HUES48 (cell line): ENCODE data around the gene PLA2G6.
A peak's percentile ranks its signal among the peaks of the same experiment; 100 is the strongest.

Source experiments
- H3K27ac ChIP-seq: one replicate; pipeline ENCODE4 v1.7.0; 2013; ENCODE audit warnings: low read depth, low read length, inconsistent platforms
- H3K27me3 ChIP-seq: 2 replicates; pipeline ENCODE4 v1.6.1; 2013; ENCODE audit warnings: mild to moderate bottlenecking, low read length; ENCODE audit not compliant: control insufficient read depth, insufficient read depth
- H3K36me3 ChIP-seq: 2 replicates; pipeline ENCODE4 v1.6.1; 2013; ENCODE audit warnings: low read length; ENCODE audit not compliant: control insufficient read depth, insufficient read depth
- H3K4me1 ChIP-seq: 2 replicates; pipeline ENCODE4 v1.6.1; 2013; ENCODE audit warnings: mild to moderate bottlenecking, low read length; ENCODE audit not compliant: control insufficient read depth, insufficient read depth
- H3K4me3 ChIP-seq: 2 replicates; pipeline ENCODE4 v1.5.1; 2013; ENCODE audit warnings: mild to moderate bottlenecking, low read depth, low read length
- H3K9ac ChIP-seq: 2 replicates; pipeline ENCODE4 v1.6.1; 2013; ENCODE audit warnings: mild to moderate bottlenecking, low read depth, low read length, moderate library complexity
- H3K9me3 ChIP-seq: 2 replicates; pipeline ENCODE4 v1.6.1; 2013; ENCODE audit warnings: low read length; ENCODE audit not compliant: control insufficient read depth, insufficient read depth

The PLA2G6 gene

DNA sequence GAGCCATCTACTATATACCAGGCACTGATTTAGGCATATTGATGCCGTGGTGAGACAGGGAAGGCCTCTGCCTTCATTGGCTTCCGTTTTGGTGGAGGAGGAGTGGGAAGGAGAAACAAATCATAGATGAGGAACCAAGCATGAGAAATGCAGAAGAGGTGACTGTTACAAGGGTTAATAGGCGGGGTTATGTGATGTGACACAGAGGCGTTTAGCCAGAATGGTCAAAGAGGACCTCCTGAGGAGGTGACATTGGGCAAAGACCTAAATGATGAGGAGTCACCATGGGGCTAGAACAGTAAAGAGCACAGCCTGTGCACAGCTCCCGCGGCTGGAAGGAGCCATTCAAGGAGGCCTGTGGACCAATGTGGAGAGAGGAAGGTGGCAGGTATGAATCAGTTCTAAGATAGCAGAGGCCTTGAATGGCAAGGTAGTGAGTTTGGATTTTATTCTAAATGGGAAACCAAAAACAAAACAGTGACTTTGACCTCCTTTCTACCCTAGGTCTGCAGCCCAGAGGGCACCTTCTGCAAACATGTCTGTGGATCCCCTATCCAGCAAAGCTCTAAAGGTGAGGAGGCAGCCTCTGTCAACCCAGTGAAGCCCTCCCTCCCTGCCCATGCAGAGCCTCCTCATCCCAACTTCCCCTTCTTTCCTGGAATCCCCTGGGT, 31.8 kb upstream of the PLA2G6 start:
- Histone ChIP-seq H3K9ac (no peak overlapping the region), H3K9me3 (no peaks in the 10 kb centered on the region), H3K4me3 (no peak overlapping the region), H3K36me3 (no peaks in the 10 kb centered on the region), H3K27me3 (peaks cover 16% of the 10 kb centered on the region), H3K27ac (no peak overlapping the region), H3K4me1 (peaks cover 7% of the 10 kb centered on the region)

DNA sequence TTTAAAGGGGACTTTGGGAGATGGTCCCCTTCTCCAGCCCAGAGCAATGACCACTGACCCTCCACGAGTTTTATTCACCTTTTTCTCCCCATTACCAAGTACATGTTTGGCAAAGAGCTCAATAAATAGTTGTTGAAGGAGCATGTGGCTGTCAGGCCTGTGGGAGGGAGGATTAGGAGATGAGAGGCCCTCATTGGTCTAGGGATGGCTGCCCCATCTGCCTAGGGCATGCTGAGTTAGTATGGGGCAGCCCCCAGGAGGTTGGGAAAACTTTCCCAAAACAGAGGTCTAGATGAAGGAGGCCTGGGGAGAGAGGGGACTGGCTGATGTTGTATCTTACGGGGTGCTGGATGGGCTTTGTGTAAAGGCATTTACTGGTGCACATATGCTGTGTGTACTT, 30.8 kb upstream of the PLA2G6 start:
- Histone ChIP-seq H3K9me3 (no peaks in the 10 kb centered on the region), H3K36me3 (no peaks in the 10 kb centered on the region), H3K4me1 (no peaks in the 10 kb centered on the region), H3K27ac (no peak overlapping the region), H3K27me3 (peaks cover 16% of the 10 kb centered on the region), H3K9ac (no peak overlapping the region), H3K4me3 (no peak overlapping the region)

DNA sequence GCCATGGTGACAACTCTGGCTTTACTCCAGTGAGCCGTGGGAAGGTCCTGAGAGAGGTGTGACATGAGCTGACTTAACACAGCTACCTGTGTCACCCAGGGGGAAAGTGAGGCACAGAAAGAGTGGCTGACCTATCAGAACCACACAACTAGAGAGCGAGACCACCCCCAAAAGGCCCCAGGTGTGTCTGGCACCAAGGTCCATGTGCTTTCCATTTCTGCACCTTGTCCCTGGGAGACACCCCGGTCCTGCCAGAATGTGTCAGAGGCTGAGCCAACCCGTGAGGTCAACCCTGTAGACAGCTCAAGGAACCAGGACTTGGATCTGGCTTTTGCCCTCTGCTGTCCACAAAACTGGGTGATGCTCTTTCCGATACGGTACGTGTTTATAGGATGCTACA, 29.9 kb upstream of the PLA2G6 start:
- H3K27ac ChIP-seq = no peak overlapping the region
- no peaks in the 10 kb centered on the region for H3K9me3 ChIP-seq
- H3K4me1 ChIP-seq = no peaks in the 10 kb centered on the region
- no peak overlapping the region for H3K4me3 ChIP-seq
- no peak overlapping the region for H3K9ac ChIP-seq
- peaks cover 16% of the 10 kb centered on the region for H3K27me3 ChIP-seq
- no peaks in the 10 kb centered on the region for H3K36me3 ChIP-seq

- no peak overlapping the region for H3K4me3 ChIP-seq
- no peak overlapping the region for H3K27ac ChIP-seq
- H3K36me3 ChIP-seq = no peaks in the 10 kb centered on the region
These were observed 26.9 kb upstream of the PLA2G6 start for GRCh38 chr22:38208551-38208968.

DNA sequence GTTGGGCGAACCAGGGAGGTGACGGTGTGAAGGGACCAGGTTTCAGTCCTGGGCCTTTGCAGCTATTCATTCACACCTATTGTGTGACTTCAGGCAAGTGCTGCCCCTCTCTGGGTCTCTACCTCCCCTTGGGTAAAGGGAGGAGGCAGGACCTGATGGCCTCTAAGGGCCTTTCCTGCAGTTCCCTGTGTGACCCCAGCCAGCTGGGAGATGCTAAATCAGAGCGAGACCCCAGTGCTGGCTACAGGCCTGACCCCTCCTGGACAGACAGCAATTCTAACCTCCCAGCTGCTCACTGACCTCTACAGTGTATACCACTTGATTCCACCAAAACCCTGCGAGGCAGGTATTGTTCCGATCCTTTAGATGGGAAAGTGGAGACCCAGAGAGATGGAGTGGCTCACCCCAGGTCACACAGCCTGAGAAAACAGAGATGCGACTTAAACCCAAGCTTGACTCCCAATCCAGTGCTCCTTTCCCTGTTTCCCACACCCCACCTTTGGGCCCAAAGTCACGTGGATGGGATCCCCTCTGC, 26.3 kb upstream of the PLA2G6 start:
- Histone ChIP-seq H3K36me3 (no peaks in the 10 kb centered on the region), H3K27me3 (peaks cover 14% of the 10 kb centered on the region), H3K9ac (no peak overlapping the region), H3K9me3 (no peaks in the 10 kb centered on the region), H3K4me3 (no peak overlapping the region), H3K4me1 (no peaks in the 10 kb centered on the region; the same call in 1 of the 2 replicates), H3K27ac (no peak overlapping the region)

More at GRCh38 chr22:38208551-38208968, 26.9 kb upstream of the PLA2G6 start:
- peaks cover 15% of the 10 kb centered on the region for H3K27me3 ChIP-seq
- H3K9me3 ChIP-seq = no peaks in the 10 kb centered on the region
- H3K9ac ChIP-seq = no peak overlapping the region
- no peaks in the 10 kb centered on the region; the same call in 1 of the 2 replicates for H3K4me1 ChIP-seq

DNA sequence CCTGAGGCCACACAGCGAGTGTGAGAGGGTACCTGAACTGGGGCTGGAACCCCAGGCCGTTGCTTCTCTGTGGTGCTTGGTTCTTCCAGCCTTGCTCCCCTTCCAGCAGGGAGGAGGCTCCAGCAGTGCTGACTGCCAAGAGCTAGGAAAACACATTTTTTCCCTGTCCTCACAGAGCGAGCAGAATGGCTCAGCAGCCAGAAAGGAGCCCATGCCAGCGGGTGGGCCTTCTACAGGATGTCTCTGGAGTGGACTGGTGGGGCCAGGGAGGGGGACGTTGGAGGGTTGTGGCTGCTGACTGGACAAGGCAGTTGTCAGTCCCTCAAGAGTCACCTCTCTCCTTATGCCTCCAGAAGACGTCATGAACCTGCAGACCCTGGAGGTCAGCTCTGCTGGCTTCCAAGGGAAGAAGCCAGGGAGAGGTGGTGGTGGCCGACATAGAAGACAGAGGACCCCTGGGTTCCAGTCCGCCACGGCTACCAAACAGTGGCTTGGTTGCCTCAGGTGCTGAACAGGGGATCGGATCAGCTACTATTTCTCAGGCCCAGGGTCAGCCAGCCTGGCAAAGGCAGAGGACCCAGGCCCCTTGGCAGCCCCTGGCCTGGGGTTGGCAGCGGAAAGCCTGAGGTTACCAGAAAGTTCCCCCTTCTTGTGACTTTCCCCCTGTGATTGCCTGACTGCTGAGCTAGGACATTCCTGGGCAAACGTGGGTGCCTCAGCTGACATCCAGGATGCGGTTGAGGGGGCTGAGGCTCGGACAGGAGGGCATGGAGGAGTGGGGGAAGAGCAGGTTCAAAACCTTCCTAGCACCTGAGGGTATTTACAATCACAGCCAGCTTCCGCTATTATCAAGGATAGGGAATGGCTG, 23.9 kb upstream of the PLA2G6 start:
- Histone ChIP-seq H3K9ac (no peak overlapping the region), H3K4me1 (peaks cover 4% of the 10 kb centered on the region; the same call in 1 of the 2 replicates), H3K4me3 (no peak overlapping the region), H3K9me3 (no peaks in the 10 kb centered on the region), H3K27me3 (peaks cover 28% of the 10 kb centered on the region), H3K27ac (no peak overlapping the region), H3K36me3 (no peaks in the 10 kb centered on the region)

DNA sequence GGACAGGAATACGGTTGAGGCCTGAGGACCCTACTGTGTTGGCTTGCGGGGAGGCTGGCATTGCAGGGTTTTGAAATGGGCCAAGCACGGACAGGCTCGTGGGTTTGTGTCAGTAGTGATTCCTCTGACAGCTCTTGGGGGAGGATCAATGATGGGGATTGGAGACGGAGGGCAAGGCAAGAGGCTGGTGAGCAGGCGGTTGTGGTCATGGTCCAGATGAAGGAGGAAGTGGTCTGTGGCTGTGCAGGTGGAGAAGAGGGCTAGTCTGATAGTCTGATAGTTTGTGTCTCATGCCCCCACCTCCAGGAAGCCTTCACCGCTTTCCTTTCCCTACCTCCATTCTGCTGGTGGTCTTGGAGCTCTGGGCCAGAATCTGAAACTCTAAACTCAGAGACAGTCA, 23.2 kb upstream of the PLA2G6 start:
- peaks cover 4% of the 10 kb centered on the region; the same call in 1 of the 2 replicates for H3K4me1 ChIP-seq
- no peak overlapping the region for H3K27ac ChIP-seq
- no peaks in the 10 kb centered on the region for H3K36me3 ChIP-seq
- no peak overlapping the region for H3K9ac ChIP-seq
- H3K4me3 ChIP-seq = no peak overlapping the region
- H3K9me3 ChIP-seq = no peaks in the 10 kb centered on the region
- peaks cover 28% of the 10 kb centered on the region for H3K27me3 ChIP-seq

GRCh38 chr22:38203855-38204514, 22.4 kb upstream of the PLA2G6 start:
- H3K27me3 ChIP-seq = peaks cover 28% of the 10 kb centered on the region
- no peak overlapping the region for H3K27ac ChIP-seq
- H3K9me3 ChIP-seq = no peaks in the 10 kb centered on the region
- H3K4me1 ChIP-seq = peaks cover 4% of the 10 kb centered on the region; the same call in 1 of the 2 replicates
- H3K36me3 ChIP-seq = no peaks in the 10 kb centered on the region
- 0 out of 2 replicates have a peak overlapping the region, but pooled peaks have one; percentile 4 for H3K4me3 ChIP-seq
- no peak overlapping the region for H3K9ac ChIP-seq

GRCh38 chr22:38203090-38203810, 21.6 kb upstream of the PLA2G6 start:
- Histone ChIP-seq H3K9ac (no peak overlapping the region; the same call in 1 of the 2 replicates), H3K36me3 (no peaks in the 10 kb centered on the region), H3K9me3 (no peaks in the 10 kb centered on the region), H3K4me1 (peaks cover 4% of the 10 kb centered on the region; the same call in 1 of the 2 replicates), H3K27ac (peak overlapping the region; percentile 95), H3K4me3 (peak overlapping the region; percentile 83), H3K27me3 (peaks cover 28% of the 10 kb centered on the region)

GRCh38 chr22:38202437-38203089, 20.9 kb upstream of the PLA2G6 start:
- Histone ChIP-seq H3K9ac (peak overlapping the region; percentile 86), H3K4me1 (peaks cover 4% of the 10 kb centered on the region; the same call in 1 of the 2 replicates), H3K4me3 (peak overlapping the region; percentile 83), H3K9me3 (no peaks in the 10 kb centered on the region), H3K36me3 (no peaks in the 10 kb centered on the region), H3K27ac (peak overlapping the region; percentile 95), H3K27me3 (peaks cover 28% of the 10 kb centered on the region)
